IMR-90 (cell line): ENCODE data around the gene DIP2C. TPM values are rescaled to one million over a fixed set of nuclear protein-coding genes. Genes with fewer than 3 reads are reported as not detected.

Source experiments
- ATAC-seq: fragments of 200-7000 bp; cut with Tn5 transposase; 2 replicates; pipeline ENCODE4 v1.9.1; 2020; ENCODE audit warnings: low read depth, mild to moderate bottlenecking, moderate library complexity
- BruUV-seq: library from RNA; stranded (reverse); fragments of 400-500 nt; replicated peaks from 2 replicates; lab custom pipeline; 2021; lab: Mats Ljungman, UMichigan
- CTCF ChIA-PET: fragments of 300-600 bp; formaldehyde crosslinking; extraction: SDS; loops from one replicate; lab custom pipeline; 2021; ENCODE audit warnings: antibody characterized with exemption; lab: Yijun Ruan, JAX
- POLR2A ChIA-PET: fragments of 300-600 bp; sonication (Branson Sonifier 250); formaldehyde crosslinking; loops from one replicate; lab custom pipeline; 2022; ENCODE audit warnings: antibody characterized with exemption; ENCODE audit not compliant: unreplicated experiment; lab: Charles Lee
- DNase-seq: peaks from one replicate; pipeline ENCODE4 v3.0.0; 2013
- H2AFZ ChIP-seq: replicated peaks from 2 replicates; pipeline ENCODE3; 2013; ENCODE audit warnings: low read length, mild to moderate bottlenecking; ENCODE audit not compliant: poor library complexity
- H2AK5ac ChIP-seq: 2 replicates; pipeline ENCODE4 v1.6.1; 2013; ENCODE audit warnings: low read depth, low read length, inconsistent platforms
- H2AK9ac ChIP-seq: replicated peaks from 2 replicates; pipeline ENCODE3; 2013; ENCODE audit warnings: mild to moderate bottlenecking, low read depth, low read length, moderate library complexity; ENCODE audit not compliant: poor library complexity
- H2BK120ac ChIP-seq: 2 replicates; pipeline ENCODE4 v1.6.1; 2013; ENCODE audit warnings: low read depth, low read length, inconsistent platforms
- H2BK15ac ChIP-seq: 3 replicates; pipeline ENCODE4 v1.6.1; 2013; ENCODE audit warnings: low read depth, low read length, inconsistent platforms
- H2BK20ac ChIP-seq: 2 replicates; pipeline ENCODE4 v1.6.1; 2013; ENCODE audit warnings: low read depth, mild to moderate bottlenecking, inconsistent platforms, low read length, moderate library complexity
- H2BK5ac ChIP-seq: 2 replicates; pipeline ENCODE4 v1.6.1; 2013; ENCODE audit warnings: mild to moderate bottlenecking, low read depth, low read length, inconsistent platforms; ENCODE audit not compliant: poor library complexity, severe bottlenecking
- H3K14ac ChIP-seq: replicated peaks from 2 replicates; pipeline ENCODE4 v1.6.1; 2013; ENCODE audit warnings: low read depth, low read length, inconsistent platforms
- H3K18ac ChIP-seq: 2 replicates; pipeline ENCODE4 v1.6.1; 2013; ENCODE audit warnings: low read depth, low read length, control low read depth
- H3K23ac ChIP-seq: 2 replicates; pipeline ENCODE4 v1.6.1; 2013; ENCODE audit warnings: low read depth, low read length, inconsistent platforms
- H3K27ac ChIP-seq: 2 replicates; pipeline ENCODE4 v1.5.1; 2013; ENCODE audit warnings: mild to moderate bottlenecking, control low read depth, low read length; ENCODE audit not compliant: insufficient read depth
- H3K27me3 ChIP-seq: 2 replicates; pipeline ENCODE4 v1.6.1; 2013; ENCODE audit warnings: low read length; ENCODE audit not compliant: control insufficient read depth, insufficient read depth
- H3K36me3 ChIP-seq: 2 replicates; pipeline ENCODE4 v1.6.1; 2013; ENCODE audit warnings: low read length, mixed read lengths; ENCODE audit not compliant: control insufficient read depth, insufficient read depth
- H3K4ac ChIP-seq: 2 replicates; pipeline ENCODE4 v1.6.1; 2013; ENCODE audit warnings: low read depth, low read length, inconsistent platforms
- H3K4me1 ChIP-seq: 2 replicates; pipeline ENCODE4 v1.6.1; 2013; ENCODE audit warnings: low read length, mixed read lengths; ENCODE audit not compliant: control insufficient read depth, insufficient read depth
- H3K4me2 ChIP-seq: 2 replicates; pipeline ENCODE4 v1.6.1; 2013; ENCODE audit warnings: low read depth, mild to moderate bottlenecking, control low read depth, low read length, moderate library complexity
- H3K4me3 ChIP-seq: 2 replicates; pipeline ENCODE4 v1.5.1; 2013; ENCODE audit warnings: low read depth, mild to moderate bottlenecking, control low read depth, low read length, moderate library complexity; ENCODE audit not compliant: insufficient read depth
- H3K56ac ChIP-seq: 2 replicates; pipeline ENCODE4 v1.6.1; 2013; ENCODE audit warnings: low read length, inconsistent platforms; ENCODE audit not compliant: insufficient read depth; ENCODE audit errors: extremely low read depth
- H3K79me1 ChIP-seq, 2 experiments: 2 replicates each; pipeline ENCODE4 v1.6.1; 2013; ENCODE audit warnings: low read length in 2 of 2, inconsistent platforms in 1 of 2, low read depth in 1 of 2
- H3K9ac ChIP-seq: 2 replicates; pipeline ENCODE4 v1.6.1; 2013; ENCODE audit warnings: low read depth, low read length, control low read depth
- H3K9me1 ChIP-seq: 2 replicates; pipeline ENCODE4 v1.6.1; 2013; ENCODE audit warnings: low read length, inconsistent platforms; ENCODE audit not compliant: insufficient read depth
- H3K9me3 ChIP-seq: 2 replicates; pipeline ENCODE4 v1.6.1; 2013; ENCODE audit warnings: low read length; ENCODE audit not compliant: control insufficient read depth, insufficient read depth
- H4K20me1 ChIP-seq: 2 replicates; pipeline ENCODE4 v1.6.1; 2013; ENCODE audit warnings: low read length, inconsistent platforms; ENCODE audit not compliant: insufficient read depth
- H4K5ac ChIP-seq: 2 replicates; pipeline ENCODE4 v1.6.1; 2013; ENCODE audit warnings: mild to moderate bottlenecking, low read depth, low read length, control low read depth
- H4K8ac ChIP-seq, 2 experiments: 2 replicates each; pipeline ENCODE4 v1.6.1; 2013; ENCODE audit warnings: low read depth in 2 of 2, low read length in 2 of 2, control low read depth in 1 of 2, inconsistent platforms in 1 of 2
- H4K91ac ChIP-seq: 2 replicates; pipeline ENCODE4 v1.6.1; 2013; ENCODE audit warnings: low read depth, low read length, inconsistent platforms; ENCODE audit not compliant: insufficient read depth
- CEBPB ChIP-seq: IDR thresholded peaks from 2 replicates; pipeline ENCODE4 v1.6.1; 2012; ENCODE audit warnings: low read depth, low read length, improper control_type of control experiment
- CHD1 ChIP-seq: IDR thresholded peaks from 2 replicates; pipeline ENCODE4 v1.6.1; 2012; ENCODE audit warnings: low read depth, low read length, improper control_type of control experiment
- FOS ChIP-seq: fragments of 150-350 bp; IDR thresholded peaks from 2 replicates; pipeline ENCODE4 v1.6.1; 2016; ENCODE audit warnings: low read depth, low read length
- MAFK ChIP-seq: IDR thresholded peaks from 2 replicates; pipeline ENCODE4 v1.6.1; 2012; ENCODE audit warnings: low read depth, low read length, improper control_type of control experiment
- MAZ ChIP-seq: IDR thresholded peaks from 2 replicates; pipeline ENCODE4 v1.6.1; 2012; ENCODE audit warnings: low read depth, mild to moderate bottlenecking, low read length, improper control_type of control experiment, moderate library complexity, borderline replicate concordance
- MXI1 ChIP-seq: IDR thresholded peaks from 2 replicates; pipeline ENCODE4 v1.6.1; 2012; ENCODE audit warnings: low read depth, mild to moderate bottlenecking, low read length, moderate library complexity, borderline replicate concordance
- POLR2A ChIP-seq: IDR thresholded peaks from 2 replicates; pipeline ENCODE4 v1.6.1; 2012; ENCODE audit warnings: mild to moderate bottlenecking, low read depth, low read length
- RAD21 ChIP-seq: IDR thresholded peaks from 2 replicates; pipeline ENCODE4 v1.6.1; 2012; ENCODE audit warnings: low read length, improper control_type of control experiment
- RCOR1 ChIP-seq: IDR thresholded peaks from 2 replicates; pipeline ENCODE4 v1.6.1; 2012; ENCODE audit warnings: mild to moderate bottlenecking, low read length, improper control_type of control experiment; ENCODE audit not compliant: insufficient replicate concordance
- RFX5 ChIP-seq: IDR thresholded peaks from 2 replicates; pipeline ENCODE4 v1.8.0; 2012; ENCODE audit warnings: low read depth, mild to moderate bottlenecking, low read length, moderate library complexity
- SMC3 ChIP-seq: fragments of 150-350 bp; IDR thresholded peaks from 2 replicates; pipeline ENCODE4 v1.6.1; 2016; ENCODE audit warnings: low read depth, mild to moderate bottlenecking, antibody characterized with exemption, low read length, moderate library complexity
- WGBS, 2 experiments: methylation state at CpG; one replicate each; pipeline versions ENCODE4 v1.1.5 to v1.1.7; 2013; ENCODE audit warnings: missing lambda C conversion rate in 2 of 2; ENCODE audit not compliant: insufficient read length in 1 of 2; ENCODE audit errors: extremely low coverage in 2 of 2; 5-methylcytosine and 5-hydroxymethylcytosine counted together
- dilution Hi-C: fragments of 300-500 bp; cut with HindIII; formaldehyde crosslinking; loops from one replicate; pipeline ENCODE4 v1.14.3; 2018; ENCODE audit warnings: low sequenced_read_pairs; ENCODE audit not compliant: unreplicated experiment
- in situ Hi-C: fragments of 300-500 bp; cut with MboI; formaldehyde crosslinking; loops from 3 replicates; pipeline ENCODE4 v1.14.3; 2019; ENCODE audit warnings: low sequenced_read_pairs, inconsistent platforms, mixed read lengths
- intact Hi-C: fragments of 100-400 bp; cut with micrococcal nuclease; formaldehyde crosslinking; loops from 2 replicates; pipeline ENCODE4 v1.10.0; 2022
- polyA plus RNA-seq, 3 experiments: library from polyadenylated mRNA; depleted of rRNA; stranded (reverse); fragments of >200 nt; gene quantifications; 2 replicates each; pipeline ENCODE4 v1.2.3, GENCODE V29; 2012; ENCODE audit warnings: low replicate concordance in 1 of 3
- total RNA-seq: library from RNA; depleted of rRNA; stranded (reverse); fragments of >200 nt; gene quantifications from 2 replicates; pipeline ENCODE4 v1.2.3, GENCODE V29; 2012
- TF ChIP-seq, protein P1 (sequence below): fragments of 150-350 bp; IDR thresholded peaks from 2 replicates; pipeline ENCODE4 v1.6.1; 2017; ENCODE audit warnings: mild to moderate bottlenecking, antibody characterized with exemption, low read length, low read depth
- TF ChIP-seq, protein P2 (sequence below): conservative IDR thresholded peaks from 2 replicates; pipeline ENCODE4 v1.5.1; 2012; ENCODE audit warnings: mild to moderate bottlenecking, low read depth, low read length, improper control_type of control experiment
- TF ChIP-seq, protein P3 (sequence below): fragments of 150-350 bp; IDR thresholded peaks from 2 replicates; pipeline ENCODE4 v1.6.1; 2016; ENCODE audit warnings: low read depth, mild to moderate bottlenecking, low read length, moderate library complexity, borderline replicate concordance

The DIP2C gene
- total and polyA plus RNA-seq, 2 of the 4 experiments (the other 2 are of a cell fraction): 8.6 to 17.3 TPM

DNA sequence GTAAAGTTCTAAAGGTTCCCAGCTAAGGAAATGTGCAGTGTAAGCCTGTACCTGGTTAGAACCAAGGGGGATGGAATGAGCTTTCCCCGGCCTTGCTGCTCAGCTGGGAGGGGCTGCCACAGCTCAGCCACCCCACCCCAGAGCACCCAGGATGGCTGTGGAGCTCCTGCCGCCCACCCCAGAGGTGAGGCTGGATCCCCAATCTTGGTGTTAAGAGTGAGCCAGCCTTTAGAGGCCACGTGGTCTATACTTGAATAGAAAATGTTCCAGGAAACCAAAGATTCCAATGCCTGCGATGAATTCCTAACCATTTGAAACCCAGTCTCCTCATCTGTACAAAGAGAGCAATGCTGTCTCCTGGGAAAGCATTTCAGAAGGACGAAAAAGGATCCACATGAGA, 16.5 kb downstream of the DIP2C start:
- Histone ChIP-seq H3K14ac (no peak overlapping the region), H3K9me1 (peaks cover 6% of the 10 kb centered on the region), H2AK9ac (no peak overlapping the region), H2BK15ac (no peak overlapping the region), H3K18ac (no peak overlapping the region), H4K91ac (no peak overlapping the region), H3K4me3 (no peak overlapping the region), H2BK20ac (no peak overlapping the region), H3K23ac (no peak overlapping the region), H2BK120ac (no peak overlapping the region), H3K4me1 (peaks cover 13% of the 10 kb centered on the region), H2AK5ac (no peak overlapping the region), H2AFZ (no peak overlapping the region), H3K79me1 (peaks cover 22 to 64% of the 10 kb centered on the region in 2 experiments), H3K9me3 (no peaks in the 10 kb centered on the region), H3K4me2 (no peak overlapping the region), H3K4ac (no peak overlapping the region), H4K8ac (no peak overlapping the region), H3K27me3 (no peaks in the 10 kb centered on the region), H3K56ac (no peak overlapping the region), H4K20me1 (peaks cover 79% of the 10 kb centered on the region), H3K27ac (no peak overlapping the region), H2BK5ac (no peak overlapping the region), H3K36me3 (no peaks in the 10 kb centered on the region), H4K5ac (no peak overlapping the region), H3K9ac (no peak overlapping the region)
- dilution Hi-C loops: no loop called here
- DNase-seq (no peak), ATAC-seq (no peak; the same call in 1 of the 2 replicates)
- in situ Hi-C loops: no loop called here
- TF ChIP-seq, protein P1, sequence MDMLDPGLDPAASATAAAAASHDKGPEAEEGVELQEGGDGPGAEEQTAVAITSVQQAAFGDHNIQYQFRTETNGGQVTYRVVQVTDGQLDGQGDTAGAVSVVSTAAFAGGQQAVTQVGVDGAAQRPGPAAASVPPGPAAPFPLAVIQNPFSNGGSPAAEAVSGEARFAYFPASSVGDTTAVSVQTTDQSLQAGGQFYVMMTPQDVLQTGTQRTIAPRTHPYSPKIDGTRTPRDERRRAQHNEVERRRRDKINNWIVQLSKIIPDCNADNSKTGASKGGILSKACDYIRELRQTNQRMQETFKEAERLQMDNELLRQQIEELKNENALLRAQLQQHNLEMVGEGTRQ: no peak
- TF ChIP-seq, protein P2, sequence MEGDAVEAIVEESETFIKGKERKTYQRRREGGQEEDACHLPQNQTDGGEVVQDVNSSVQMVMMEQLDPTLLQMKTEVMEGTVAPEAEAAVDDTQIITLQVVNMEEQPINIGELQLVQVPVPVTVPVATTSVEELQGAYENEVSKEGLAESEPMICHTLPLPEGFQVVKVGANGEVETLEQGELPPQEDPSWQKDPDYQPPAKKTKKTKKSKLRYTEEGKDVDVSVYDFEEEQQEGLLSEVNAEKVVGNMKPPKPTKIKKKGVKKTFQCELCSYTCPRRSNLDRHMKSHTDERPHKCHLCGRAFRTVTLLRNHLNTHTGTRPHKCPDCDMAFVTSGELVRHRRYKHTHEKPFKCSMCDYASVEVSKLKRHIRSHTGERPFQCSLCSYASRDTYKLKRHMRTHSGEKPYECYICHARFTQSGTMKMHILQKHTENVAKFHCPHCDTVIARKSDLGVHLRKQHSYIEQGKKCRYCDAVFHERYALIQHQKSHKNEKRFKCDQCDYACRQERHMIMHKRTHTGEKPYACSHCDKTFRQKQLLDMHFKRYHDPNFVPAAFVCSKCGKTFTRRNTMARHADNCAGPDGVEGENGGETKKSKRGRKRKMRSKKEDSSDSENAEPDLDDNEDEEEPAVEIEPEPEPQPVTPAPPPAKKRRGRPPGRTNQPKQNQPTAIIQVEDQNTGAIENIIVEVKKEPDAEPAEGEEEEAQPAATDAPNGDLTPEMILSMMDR: no peak
- TF ChIP-seq SMC3: no peak
- no peak for TF ChIP-seq MAZ
- no peak for TF ChIP-seq MAFK
- no peak for TF ChIP-seq CEBPB
- TF ChIP-seq RAD21: no peak
- TF ChIP-seq, protein P3, sequence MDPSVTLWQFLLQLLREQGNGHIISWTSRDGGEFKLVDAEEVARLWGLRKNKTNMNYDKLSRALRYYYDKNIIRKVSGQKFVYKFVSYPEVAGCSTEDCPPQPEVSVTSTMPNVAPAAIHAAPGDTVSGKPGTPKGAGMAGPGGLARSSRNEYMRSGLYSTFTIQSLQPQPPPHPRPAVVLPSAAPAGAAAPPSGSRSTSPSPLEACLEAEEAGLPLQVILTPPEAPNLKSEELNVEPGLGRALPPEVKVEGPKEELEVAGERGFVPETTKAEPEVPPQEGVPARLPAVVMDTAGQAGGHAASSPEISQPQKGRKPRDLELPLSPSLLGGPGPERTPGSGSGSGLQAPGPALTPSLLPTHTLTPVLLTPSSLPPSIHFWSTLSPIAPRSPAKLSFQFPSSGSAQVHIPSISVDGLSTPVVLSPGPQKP: no peak
- TF ChIP-seq RFX5: no peak
- no peak for TF ChIP-seq MXI1
- no peak for TF ChIP-seq POLR2A
- TF ChIP-seq RCOR1: no peak
- TF ChIP-seq CHD1: no peak
- no peak for TF ChIP-seq FOS
- BruUV-seq: no TSS peak
- POLR2A ChIA-PET: no interaction called here
- CTCF ChIA-PET: no interaction called here
- intact Hi-C loops: no loop called here
- no CpG with 5 or more reads among the region's 5 CpGs for WGBS, 2 experiments
